ENCODE data around the gene KRT37.
"Not testable (repeated sequence)": the region's sequence is repeated elsewhere in the genome, so short reads cannot be mapped to it uniquely, and the experiment has no call there.

The KRT37 gene

DNA sequence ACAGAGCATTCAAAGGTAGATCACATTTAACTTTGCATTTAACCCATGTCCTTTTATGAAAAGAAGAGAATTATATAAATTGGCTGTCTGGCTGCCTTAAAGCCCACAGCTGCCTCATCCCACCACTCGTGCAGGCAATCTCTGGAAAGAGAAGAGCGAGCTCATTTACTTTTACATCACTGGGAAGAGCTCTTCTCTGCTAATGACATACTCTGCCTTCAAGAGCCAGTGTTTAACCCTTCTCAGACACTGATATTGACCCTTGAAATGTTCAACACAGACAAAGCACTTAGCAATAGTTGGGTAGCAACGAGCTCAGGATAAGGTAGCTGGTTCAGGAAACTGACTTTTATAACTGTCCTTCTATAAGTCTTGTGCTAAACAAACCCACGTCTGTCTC lies 9.6 kb upstream of the KRT37 start:
- DNase-seq, result no peak

DNA sequence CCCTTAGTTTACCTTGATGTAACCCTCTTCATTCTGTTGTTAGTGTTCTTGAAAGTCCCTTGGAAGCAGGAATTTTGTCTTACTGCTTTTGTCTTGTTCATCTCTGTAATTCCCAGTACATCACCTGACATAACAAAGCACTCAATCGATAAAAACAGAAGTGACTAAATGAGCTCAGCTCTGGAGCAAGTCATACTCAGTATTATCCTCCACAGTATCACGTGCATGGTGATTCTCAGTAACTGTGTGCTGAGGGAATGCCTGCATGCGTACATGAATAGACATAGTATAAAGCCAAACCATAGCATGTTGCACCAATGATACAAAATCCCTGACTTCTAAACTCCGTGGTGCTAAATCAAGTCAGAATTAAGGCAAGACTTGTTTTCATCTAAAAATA lies 9.2 kb upstream of the KRT37 start:
- DNase-seq, result no peak

DNA sequence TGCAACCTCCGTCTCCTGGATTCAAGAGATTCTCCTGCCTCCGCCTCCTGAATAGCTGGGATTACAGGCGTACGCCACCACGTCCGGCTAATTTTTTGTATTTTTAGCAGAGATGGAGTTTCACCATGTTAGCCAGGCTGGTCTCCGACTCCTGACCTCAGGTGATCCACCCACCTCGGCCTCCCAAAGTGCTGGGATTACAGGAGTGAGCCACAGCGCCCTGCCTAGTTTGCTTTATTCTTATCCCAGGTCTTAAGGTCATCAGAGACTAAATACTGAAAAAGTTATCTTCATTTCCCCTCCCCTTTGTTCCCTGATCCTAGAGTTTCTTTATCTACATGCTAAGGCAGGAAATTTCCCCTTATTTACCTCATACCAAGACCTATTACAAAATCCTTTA lies 6.0 kb upstream of the KRT37 start:
- DNase-seq, result not testable (repeated sequence)

- no peak for DNase-seq
Observed at GRCh38 chr17:41429667-41430066, 5.3 kb upstream of the KRT37 start.

GRCh38 chr17:41428591-41429291 lies 4.4 kb upstream of the KRT37 start:
- no peak for DNase-seq

- DNase-seq, result not testable (repeated sequence)
Observed at GRCh38 chr17:41422586-41422985, 1.8 kb downstream of the KRT37 start.

DNA sequence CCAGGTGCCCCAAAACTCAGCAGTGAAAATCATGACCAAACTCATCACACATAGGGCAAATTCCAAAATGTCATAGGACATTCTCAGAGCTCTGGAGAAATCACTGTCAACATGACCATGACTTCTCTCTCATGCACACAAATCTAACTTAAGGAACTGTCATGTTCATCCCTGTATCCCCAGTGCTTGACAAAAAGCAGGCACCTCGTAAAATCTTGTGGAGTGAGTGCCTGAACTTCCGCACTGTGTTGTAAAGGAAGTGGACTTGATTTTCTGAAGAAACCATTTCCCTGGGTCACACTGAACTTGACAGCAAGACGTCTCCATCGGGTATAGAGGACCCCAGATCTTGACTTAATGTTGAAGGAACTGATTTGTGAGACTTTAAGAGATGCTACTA lies 2.8 kb downstream of the KRT37 start:
- DNase-seq, result no peak

DNA sequence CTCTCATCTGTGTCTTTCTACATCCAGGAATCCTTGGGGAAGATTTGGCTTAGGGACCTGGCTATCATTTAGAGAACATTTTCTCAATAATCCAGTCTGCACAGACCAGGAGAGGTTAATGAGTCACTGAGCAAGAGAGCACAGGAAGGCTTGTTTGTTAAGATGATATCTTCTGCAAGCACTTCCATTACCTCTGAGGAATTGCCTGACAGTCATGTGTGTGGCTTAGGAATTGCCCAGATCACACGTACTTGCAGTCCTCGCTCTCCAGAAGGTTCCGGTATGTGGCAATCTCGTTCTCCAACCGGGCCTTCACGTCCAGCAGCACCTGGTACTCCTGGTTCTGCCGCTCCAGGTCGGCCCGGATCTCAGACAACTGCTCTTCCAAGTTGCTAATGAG lies 3.3 kb downstream of the KRT37 start:
- no peak for DNase-seq

GRCh38 chr17:41420134-41420533 lies 4.3 kb downstream of the KRT37 start:
- DNase-seq, result no peak

GRCh38 chr17:41419716-41420115 lies 4.7 kb downstream of the KRT37 start:
- no peak for DNase-seq

DNA sequence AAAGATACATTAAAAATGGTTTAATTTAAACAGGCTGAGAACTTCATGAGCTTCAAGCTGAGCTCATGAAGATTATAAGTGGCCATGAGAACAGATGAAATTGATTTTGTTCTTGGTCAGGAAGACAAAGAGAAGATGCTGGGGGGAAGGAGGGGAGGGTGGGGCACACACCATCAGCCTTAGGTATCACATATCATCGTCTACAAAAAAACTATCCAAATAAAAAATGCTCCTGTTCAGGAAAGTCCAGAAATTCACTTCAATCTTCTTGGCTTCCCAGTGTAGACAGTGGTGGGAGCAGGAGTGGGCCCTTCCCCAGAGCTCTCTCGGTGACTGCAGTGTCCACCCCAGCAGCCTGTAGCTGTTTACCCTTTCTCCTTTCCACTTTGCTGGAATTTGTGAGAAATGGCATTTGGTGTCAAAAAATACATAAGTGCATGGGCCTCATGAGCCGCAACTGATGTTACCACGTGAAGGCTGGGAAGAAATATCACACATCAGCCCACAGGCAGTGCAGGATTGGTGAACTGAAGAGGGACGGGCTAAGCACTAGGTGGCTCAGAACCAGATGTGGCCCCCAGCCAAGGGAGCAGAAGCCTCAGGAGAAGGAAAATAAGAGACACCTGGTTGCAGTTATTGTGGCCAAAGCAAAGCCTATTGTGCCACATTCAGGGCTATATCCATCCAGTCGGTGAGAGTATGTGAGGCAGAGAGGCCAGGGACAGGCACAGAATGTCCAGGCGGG lies 6.1 kb downstream of the KRT37 start:
- no peak for DNase-seq

GRCh38 chr17:41417576-41418015 lies 6.8 kb downstream of the KRT37 start:
- DNase-seq, result no peak

DNA sequence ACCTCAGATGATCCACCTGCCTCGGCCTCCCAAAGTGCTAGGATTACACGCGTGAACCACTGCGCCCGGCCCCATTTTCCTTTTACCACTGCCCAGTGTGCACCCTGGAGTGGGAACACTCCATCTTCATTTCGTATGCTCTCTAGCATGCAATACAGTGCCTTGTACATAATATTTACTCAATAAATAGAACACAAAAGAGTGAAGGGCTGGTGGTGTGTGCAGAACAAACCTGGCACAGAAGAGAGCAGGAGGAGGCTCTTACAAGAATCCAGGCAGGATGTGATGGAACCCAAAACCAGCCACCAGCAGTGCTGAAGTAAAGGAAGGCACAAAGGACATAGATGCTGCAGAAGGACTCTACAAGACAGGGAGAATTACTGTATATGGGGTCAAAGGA lies 7.3 kb downstream of the KRT37 start:
- no peak for DNase-seq

DNA sequence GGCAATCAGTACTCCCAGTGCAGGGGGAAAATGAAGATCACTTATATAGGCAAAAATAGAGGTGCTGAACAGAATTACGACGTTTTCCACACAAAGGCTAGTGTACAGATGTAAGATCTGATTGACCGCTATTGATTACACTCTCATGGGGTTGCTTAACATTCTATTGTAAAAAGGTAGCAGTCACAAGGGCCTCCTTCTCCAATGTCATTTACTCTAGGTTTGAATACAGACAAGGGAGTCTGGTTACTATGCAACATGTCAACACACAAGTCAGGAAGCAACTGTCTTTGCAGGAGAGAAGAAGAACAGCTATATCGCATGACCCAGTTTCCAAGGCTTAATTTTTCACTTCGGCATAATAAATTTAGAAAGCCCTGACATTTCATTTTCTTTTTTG lies 7.9 kb downstream of the KRT37 start:
- DNase-seq, result no peak

DNA sequence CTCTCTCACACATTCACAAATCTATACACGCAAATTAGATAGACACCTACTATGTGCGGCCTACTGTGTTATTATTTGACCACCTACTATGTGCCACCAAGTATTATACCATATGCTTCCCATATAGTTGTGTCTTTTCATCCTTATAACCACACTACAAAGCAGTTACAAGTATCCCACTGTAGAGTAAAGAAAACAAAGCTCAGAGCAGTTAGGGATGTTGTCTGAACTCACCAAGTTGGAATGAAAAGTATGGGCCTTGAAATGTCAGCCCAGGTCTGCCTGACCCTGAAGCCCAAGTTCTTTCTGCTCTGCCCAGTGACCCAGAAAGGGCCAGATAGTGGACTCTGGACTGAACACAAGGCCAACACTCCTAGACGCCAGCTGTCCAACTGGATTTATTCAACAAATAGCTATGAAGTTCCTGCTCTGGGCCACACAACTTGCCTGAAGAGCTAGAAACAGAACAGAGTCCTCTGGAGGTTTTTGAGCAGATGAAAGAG lies 8.5 kb downstream of the KRT37 start:
- no peak for DNase-seq

GRCh38 chr17:41415411-41415810 lies 9.0 kb downstream of the KRT37 start:
- no peak for DNase-seq

DNA sequence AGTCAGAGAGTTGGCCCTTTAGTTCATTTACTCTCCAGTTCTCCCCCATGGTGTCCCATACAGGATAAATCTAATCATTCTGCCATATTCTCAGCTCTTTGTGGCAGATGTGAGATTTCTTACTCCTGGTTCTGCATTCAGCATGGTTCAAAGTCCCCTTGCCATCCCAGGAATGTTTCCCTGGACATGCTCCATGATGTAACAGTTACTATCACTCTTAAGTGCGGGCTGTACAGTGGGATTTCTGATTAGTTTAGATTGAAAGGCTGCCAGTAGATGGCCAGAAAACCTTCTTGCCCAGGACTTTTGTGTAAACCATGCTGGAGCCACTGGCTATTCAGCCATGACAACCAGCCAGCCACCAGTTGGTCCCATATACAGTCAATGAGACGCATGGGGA lies 10.4 kb downstream of the KRT37 start:
- no peak for DNase-seq

- no peak for DNase-seq
Observed at GRCh38 chr17:41413353-41413957, 10.9 kb downstream of the KRT37 start.

DNA sequence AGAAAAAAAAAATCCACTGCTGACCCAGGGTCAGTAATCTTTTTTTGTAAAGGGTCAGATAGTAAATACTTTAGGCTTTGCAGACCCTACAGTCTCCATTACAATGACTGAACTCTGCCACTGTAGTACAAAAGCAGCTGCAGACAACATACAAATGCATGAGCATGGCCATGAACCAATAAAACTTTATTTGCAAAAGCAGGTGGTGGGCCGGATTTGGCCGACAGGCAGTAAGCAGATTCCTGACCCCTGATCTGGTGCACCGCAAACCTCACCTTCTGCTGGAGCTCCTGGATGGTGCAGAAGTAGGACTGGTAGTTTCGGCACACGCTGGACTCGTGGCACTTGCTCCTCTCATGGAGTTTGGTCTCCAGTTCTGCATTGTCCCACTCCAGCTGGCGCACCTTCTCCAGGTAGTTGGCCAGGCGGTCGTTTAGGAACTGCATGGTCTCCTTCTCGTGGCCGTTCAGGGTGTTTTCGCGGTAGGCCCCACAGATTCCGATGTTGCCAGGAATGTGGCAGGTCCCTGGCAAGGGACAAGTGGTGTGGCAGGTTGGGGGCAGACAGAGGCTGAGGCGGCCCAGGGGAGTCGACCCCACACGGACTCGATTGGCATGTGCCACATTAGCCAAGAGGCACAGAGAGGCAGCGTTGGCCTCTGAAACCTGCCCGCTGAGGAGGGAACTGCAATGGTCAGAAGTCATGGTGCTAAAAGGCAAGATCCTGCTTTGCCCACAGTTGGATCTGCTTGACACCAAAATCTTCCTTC lies 13.1 kb downstream of the KRT37 start:
- DNase-seq, result no peak

DNA sequence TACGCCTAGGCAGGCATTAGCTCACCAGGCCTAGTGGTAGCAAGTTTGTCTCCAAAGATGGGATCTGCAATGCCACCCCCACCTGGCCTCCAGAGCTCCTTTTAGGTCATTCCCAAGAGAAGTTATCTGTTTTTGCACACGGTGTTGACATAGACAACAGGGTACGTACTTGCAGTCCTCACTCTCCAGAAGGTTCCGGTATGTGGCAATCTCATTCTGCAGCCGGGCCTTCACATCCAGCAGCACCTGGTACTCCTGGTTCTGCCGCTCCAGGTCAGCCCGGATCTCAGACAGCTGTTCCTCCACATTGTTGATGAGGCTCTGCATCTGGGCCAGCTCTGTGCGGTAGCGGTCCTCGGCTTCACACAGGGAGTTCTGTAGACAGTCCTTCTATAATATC lies 17.2 kb downstream of the KRT37 start:
- no peak for DNase-seq

GRCh38 chr17:41406205-41406604 lies 18.2 kb downstream of the KRT37 start:
- DNase-seq, result no peak

- no peak for DNase-seq
Observed at GRCh38 chr17:41404024-41404671, 20.2 kb downstream of the KRT37 start.
